Fibroblast of pulmonary artery (primary cell): ENCODE data around the gene ATXN2L.
"Not testable (repeated sequence)": the region's sequence is repeated elsewhere in the genome, so short reads cannot be mapped to it uniquely, and the experiment has no call there.

ENCODE experiments used
- DNase-seq: peaks from one replicate; pipeline ENCODE4 v3.0.0-alpha.2; 2010; ENCODE audit warnings: low read depth
- H3K4me3 ChIP-seq: replicated peaks from 2 replicates; pipeline ENCODE4 v1.5.1; 2011; ENCODE audit warnings: low read depth, mild to moderate bottlenecking, control low read depth, low read length, moderate library complexity
- CTCF ChIP-seq: IDR thresholded peaks from 2 replicates; pipeline ENCODE4 v1.5.1; 2011; ENCODE audit warnings: mild to moderate bottlenecking, control low read depth, low read length, inconsistent platforms; ENCODE audit errors: missing control alignments

ATXN2L gene

GRCh38 chr16:28865722-28866453 is 43.1 kb downstream of the ATXN2L start:
- DNase-seq: no peak
- H3K4me3 ChIP-seq: no peak overlapping the region
- TF ChIP-seq CTCF: no peak

GRCh38 chr16:28866454-28866804 is 43.6 kb downstream of the ATXN2L start:
- TF ChIP-seq CTCF: no peak
- H3K4me3 ChIP-seq: no peak overlapping the region
- DNase-seq: no peak

GRCh38 chr16:28867241-28867640 is 44.4 kb downstream of the ATXN2L start:
- TF ChIP-seq CTCF: no peak
- DNase-seq: no peak
- H3K4me3 ChIP-seq: no peak overlapping the region

GRCh38 chr16:28867646-28868045 is 44.8 kb downstream of the ATXN2L start:
- not testable (repeated sequence) for H3K4me3 ChIP-seq, DNase-seq

GRCh38 chr16:28869201-28869600 is 46.4 kb downstream of the ATXN2L start:
- no peak overlapping the region for H3K4me3 ChIP-seq
- no peak for TF ChIP-seq CTCF
- no peak for DNase-seq

GRCh38 chr16:28872952-28873351 is 50.2 kb downstream of the ATXN2L start:
- TF ChIP-seq CTCF: no peak
- no peak overlapping the region for H3K4me3 ChIP-seq
- no peak for DNase-seq

GRCh38 chr16:28873543-28874201 is 50.9 kb downstream of the ATXN2L start:
- H3K4me3 ChIP-seq: no peak overlapping the region
- TF ChIP-seq CTCF: peak; percentile 66
- peak; percentile 14 for DNase-seq
